Stomach (tissue), 9 donors: ENCODE results near the gene PHB1. TPM values are rescaled to one million over a fixed set of nuclear protein-coding genes. Genes with fewer than 3 reads are reported as not detected.

Experiments used
- DNase-seq, 2 donors: peaks; one replicate each; pipeline versions ENCODE4 v3.0.0 to v3.0.0-alpha.2; 2013 to 2019
- H3K27ac ChIP-seq, 5 donors: fragments of 200-600 bp in 4 of 5; sonication (generic) in 4 of 5; one replicate each; pipeline ENCODE4 v1.5.1; 2013 to 2019; ENCODE audit warnings: mild to moderate bottlenecking in 1 of 5, moderate library complexity in 1 of 5
- H3K27me3 ChIP-seq, 3 donors: fragments of 200-600 bp; sonication (generic); one replicate each; pipeline ENCODE4 v1.5.1; 2017 to 2019; ENCODE audit warnings: mixed run types in 1 of 3
- H3K36me3 ChIP-seq, 4 donors: fragments of 200-600 bp; sonication (generic); 1 replicate in 3 of 4; 2 replicates in 1 of 4; pipeline ENCODE4 v1.5.1; 2016 to 2019
- H3K4me1 ChIP-seq, 4 donors: fragments of 200-600 bp; sonication (generic); one replicate each; pipeline ENCODE4 v1.5.1; 2016 to 2019
- H3K4me3 ChIP-seq, 4 donors: fragments of 200-600 bp; sonication (generic) in 3 of 4; one replicate each; pipeline ENCODE4 v1.5.1; 2016 to 2019; ENCODE audit warnings: mild to moderate bottlenecking in 1 of 4
- H3K9me3 ChIP-seq, 4 donors: fragments of 200-600 bp; sonication (generic); one replicate each; pipeline ENCODE4 v1.5.1; 2016 to 2019
- EP300 ChIP-seq: sonication (generic); formaldehyde crosslinking; IDR thresholded peaks from one replicate; pipeline ENCODE4 v1.6.1; 2017; ENCODE audit warnings: antibody characterized with exemption
- POLR2A ChIP-seq, 4 donors: fragments of 450-650 bp; IDR thresholded peaks; one replicate each; pipeline ENCODE4 v1.6.1; 2016; ENCODE audit warnings: antibody characterized with exemption in 4 of 4, control low read depth in 2 of 4, mild to moderate bottlenecking in 1 of 4, moderate library complexity in 1 of 4
- POLR2AphosphoS5 ChIP-seq, 3 donors: sonication (generic); formaldehyde crosslinking; IDR thresholded peaks; one replicate each; pipeline ENCODE4 v1.6.1; 2016; ENCODE audit warnings: antibody characterized with exemption in 3 of 3
- WGBS, 5 donors: extraction: QIAGEN DNeasy Blood & Tissue Kit in 3 of 5; methylation state at CpG; one replicate each; pipeline versions ENCODE4 v1.1.5 to v1.1.7; 2013 to 2018; 5-methylcytosine and 5-hydroxymethylcytosine counted together
- intact Hi-C: fragments of 100-400 bp; cut with DNase I; formaldehyde crosslinking; loops from one replicate; pipeline ENCODE4 v1.15.1; 2023; ENCODE audit warnings: low total_unique reads
- polyA plus RNA-seq, 3 donors: library from polyadenylated mRNA; stranded (reverse); fragments of 200-250 nt; gene quantifications; one replicate each; pipeline ENCODE4 v1.2.3, GENCODE V29; 2013
- total RNA-seq, 5 donors: library from RNA; depleted of rRNA; stranded (reverse); fragments of >200 nt; gene quantifications; one replicate each; pipeline versions ENCODE4 v1.1.0 to v1.2.3, GENCODE V29; 2014 to 2016
- TF ChIP-seq, protein P1 (sequence below), 7 experiments: fragments of 450-650 bp in 4 of 7; fragments of 200-600 bp in 3 of 7; sonication (generic) in 3 of 7; IDR thresholded peaks; one replicate each; pipeline ENCODE4 v1.5.1; 2016 to 2019; ENCODE audit warnings: antibody characterized with exemption in 7 of 7, control low read depth in 2 of 7, mild to moderate bottlenecking in 1 of 7
- donor health status: healthy with polysubstance abuse.
- donor health status: Bipolar disorder and iron deficiency.
- donor health status: healthy.

Gene PHB1
- total and polyA plus RNA-seq, 8 donors = 44.3 to 152 (median 102) TPM

DNA sequence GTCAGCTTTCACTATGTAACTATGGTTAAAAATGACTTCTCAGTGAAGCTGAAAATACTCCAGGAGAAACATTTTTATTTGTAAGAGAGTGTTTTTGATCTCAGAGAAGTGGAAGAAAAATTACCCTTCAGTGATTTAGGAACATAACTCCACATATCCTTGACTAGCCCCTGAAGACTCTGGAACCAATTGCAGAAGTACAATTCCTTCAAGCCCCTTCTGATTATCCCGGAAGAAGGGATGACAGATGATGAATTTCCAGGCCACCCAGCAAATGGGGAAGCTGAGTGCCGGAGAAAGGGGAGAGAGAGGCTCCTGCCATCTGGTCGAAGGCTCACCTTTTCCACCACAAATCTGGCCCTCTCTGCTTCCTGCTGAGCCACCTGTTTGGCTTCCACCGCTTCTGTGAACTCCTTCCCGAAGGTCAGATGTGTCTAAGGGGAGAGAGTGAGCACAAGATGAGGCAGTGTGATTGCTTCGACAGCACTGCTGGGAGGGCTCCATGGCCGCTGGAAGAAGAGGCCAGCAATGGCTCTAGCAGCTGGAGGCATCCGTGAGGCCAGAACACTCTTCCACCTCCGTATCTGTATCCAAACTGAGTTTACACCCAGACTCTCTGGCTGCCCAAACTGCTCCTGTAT, 8.1 kb downstream of the PHB1 start:
- H3K27me3 ChIP-seq = no peaks in the 10 kb centered on the region
- peaks cover 70 to 96% (median 90%) of the 10 kb centered on the region in 4 donors for H3K36me3 ChIP-seq
- H3K4me1 ChIP-seq = peaks cover 0 to 27% (median 15%) of the 10 kb centered on the region in 4 donors
- DNase-seq = no peak
- H3K9me3 ChIP-seq = no peaks in the 10 kb centered on the region
- H3K27ac ChIP-seq = no peak overlapping the region
- no peak overlapping the region for H3K4me3 ChIP-seq
- intact Hi-C loops = no loop called here
- WGBS, 5 donors = 88 to 97% (median 90%) methylated on average over 9 of the region's 9 CpGs
- TF ChIP-seq EP300 = no peak
- TF ChIP-seq POLR2AphosphoS5 (IDR thresholded peaks at IDR 0.05) = no peak
- TF ChIP-seq POLR2A (IDR thresholded peaks at IDR 0.05) = no peak
- TF ChIP-seq, protein P1, sequence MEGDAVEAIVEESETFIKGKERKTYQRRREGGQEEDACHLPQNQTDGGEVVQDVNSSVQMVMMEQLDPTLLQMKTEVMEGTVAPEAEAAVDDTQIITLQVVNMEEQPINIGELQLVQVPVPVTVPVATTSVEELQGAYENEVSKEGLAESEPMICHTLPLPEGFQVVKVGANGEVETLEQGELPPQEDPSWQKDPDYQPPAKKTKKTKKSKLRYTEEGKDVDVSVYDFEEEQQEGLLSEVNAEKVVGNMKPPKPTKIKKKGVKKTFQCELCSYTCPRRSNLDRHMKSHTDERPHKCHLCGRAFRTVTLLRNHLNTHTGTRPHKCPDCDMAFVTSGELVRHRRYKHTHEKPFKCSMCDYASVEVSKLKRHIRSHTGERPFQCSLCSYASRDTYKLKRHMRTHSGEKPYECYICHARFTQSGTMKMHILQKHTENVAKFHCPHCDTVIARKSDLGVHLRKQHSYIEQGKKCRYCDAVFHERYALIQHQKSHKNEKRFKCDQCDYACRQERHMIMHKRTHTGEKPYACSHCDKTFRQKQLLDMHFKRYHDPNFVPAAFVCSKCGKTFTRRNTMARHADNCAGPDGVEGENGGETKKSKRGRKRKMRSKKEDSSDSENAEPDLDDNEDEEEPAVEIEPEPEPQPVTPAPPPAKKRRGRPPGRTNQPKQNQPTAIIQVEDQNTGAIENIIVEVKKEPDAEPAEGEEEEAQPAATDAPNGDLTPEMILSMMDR (IDR thresholded peaks at IDR 0.05) = no peak

DNA sequence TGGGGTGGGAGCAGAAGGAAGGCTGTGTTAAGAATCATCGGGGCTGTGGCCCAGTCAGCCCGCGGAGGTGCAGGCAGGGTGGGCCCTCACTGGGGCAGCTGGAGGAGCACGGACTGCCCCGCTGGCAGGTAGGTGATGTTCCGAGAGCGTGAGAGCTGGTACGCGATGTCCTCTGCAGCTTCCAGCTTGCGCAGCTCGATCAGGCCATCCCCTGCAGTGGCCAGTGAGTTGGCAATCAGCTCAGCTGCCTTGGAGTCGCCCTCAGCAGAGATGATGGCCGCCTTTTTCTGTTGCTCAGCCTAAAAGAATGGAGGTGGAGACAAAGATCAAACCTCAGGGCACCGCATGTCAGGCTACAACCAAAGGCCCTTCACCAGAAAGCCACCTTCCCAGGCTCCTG, 9.8 kb downstream of the PHB1 start:
- TF ChIP-seq, protein P1 (IDR thresholded peaks at IDR 0.05) = no peak
- TF ChIP-seq POLR2AphosphoS5 (IDR thresholded peaks at IDR 0.05) (no peak), POLR2A (IDR thresholded peaks at IDR 0.05) (no peak), EP300 (no peak)
- WGBS, 5 donors = 93 to 97% (median 96%) methylated on average over 10 to 14 of the region's 14 CpGs
- Histone ChIP-seq H3K27ac (peak overlapping the region in 1 of 5 donors; percentile 67), H3K36me3 (peaks cover 54 to 80% (median 74%) of the 10 kb centered on the region in 4 donors), H3K27me3 (no peaks in the 10 kb centered on the region), H3K4me3 (no peak overlapping the region), H3K4me1 (peaks cover 0 to 27% (median 15%) of the 10 kb centered on the region in 4 donors), H3K9me3 (no peaks in the 10 kb centered on the region)
- no peak for DNase-seq
- intact Hi-C loops = no loop called here

DNA sequence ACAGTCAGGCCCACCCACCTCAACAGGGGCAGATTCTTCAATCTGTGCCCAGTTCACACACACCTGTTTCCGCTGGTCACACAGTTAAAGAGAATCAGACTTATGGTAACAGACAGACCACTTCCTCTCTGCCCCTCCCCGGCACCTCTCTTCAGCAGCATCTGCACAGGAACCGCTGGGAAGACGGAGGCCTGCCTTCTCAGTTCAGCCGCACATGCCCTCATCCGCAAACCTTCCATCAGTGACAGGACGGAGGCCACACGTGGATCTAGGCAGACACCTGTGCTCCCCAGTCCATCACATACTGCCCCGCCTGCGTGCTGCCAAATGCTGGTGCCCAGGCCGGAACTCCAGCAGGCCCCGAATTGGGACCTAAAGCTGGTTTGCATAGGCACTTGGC, 10.3 kb downstream of the PHB1 start:
- Histone ChIP-seq H3K27ac (peak overlapping the region in 3 of 5 donors; percentile 44 to 67 (median 55)), H3K4me1 (peaks cover 0 to 27% (median 15%) of the 10 kb centered on the region in 4 donors), H3K4me3 (no peak overlapping the region), H3K9me3 (no peaks in the 10 kb centered on the region), H3K36me3 (peaks cover 50 to 74% (median 68%) of the 10 kb centered on the region in 4 donors), H3K27me3 (no peaks in the 10 kb centered on the region)
- WGBS, 5 donors = 84 to 88% (median 86%) methylated on average over 11 to 12 of the region's 12 CpGs
- TF ChIP-seq, protein P1 (IDR thresholded peaks at IDR 0.05) = no peak
- TF ChIP-seq POLR2A (IDR thresholded peaks at IDR 0.05) = no peak
- no peak for TF ChIP-seq EP300
- no peak for TF ChIP-seq POLR2AphosphoS5 (IDR thresholded peaks at IDR 0.05)
- DNase-seq = peak in 1 of 2 donors; percentile 40
- intact Hi-C loops = no loop called here

DNA sequence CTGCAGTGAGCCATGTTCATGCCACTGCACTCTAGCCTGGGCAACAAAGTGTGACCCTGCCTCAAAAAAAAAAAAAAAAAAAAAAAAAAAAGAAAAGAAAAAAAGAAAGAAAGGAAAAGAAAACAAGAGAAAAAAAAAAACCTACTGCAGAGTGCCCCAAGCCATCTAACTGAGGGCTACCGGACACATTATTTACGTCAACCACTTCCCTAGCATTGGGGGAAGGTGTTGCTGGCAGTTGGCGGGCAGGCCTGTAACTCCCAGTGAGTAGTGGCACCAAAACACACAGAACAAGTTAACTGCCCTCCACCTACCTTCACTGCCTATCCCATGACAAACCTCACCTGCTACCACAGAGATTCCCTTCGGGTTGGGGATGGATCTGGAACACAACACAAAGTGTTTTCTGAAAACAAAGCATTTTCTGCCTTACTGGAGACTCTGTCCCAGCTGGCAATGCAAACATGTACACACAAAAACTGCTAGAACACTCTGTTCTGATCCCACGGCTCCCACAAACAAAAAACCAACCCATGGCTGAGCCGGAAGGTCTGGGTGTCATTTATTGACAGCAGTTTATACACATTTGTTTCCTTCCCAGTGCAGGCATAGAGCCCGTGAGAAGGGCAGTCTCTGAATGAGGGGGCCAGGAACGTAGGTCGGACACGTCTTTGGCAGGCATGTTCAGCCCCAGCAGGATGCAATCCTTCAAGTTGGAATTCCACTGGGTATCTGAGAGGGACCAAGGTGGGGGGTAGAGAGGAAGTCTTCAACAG, 11.0 kb downstream of the PHB1 start:
- no peak for TF ChIP-seq POLR2AphosphoS5 (IDR thresholded peaks at IDR 0.05)
- TF ChIP-seq, protein P1 (IDR thresholded peaks at IDR 0.05) = no peak
- TF ChIP-seq POLR2A (IDR thresholded peaks at IDR 0.05) = no peak
- TF ChIP-seq EP300 = no peak
- WGBS, 5 donors = 63 to 84% (median 68%) methylated on average over 10 of the region's 10 CpGs
- DNase-seq = no peak
- Histone ChIP-seq H3K4me3 (no peak overlapping the region), H3K9me3 (no peaks in the 10 kb centered on the region), H3K36me3 (peaks cover 44 to 68% (median 62%) of the 10 kb centered on the region in 4 donors), H3K4me1 (peaks cover 0 to 21% (median 10%) of the 10 kb centered on the region in 4 donors), H3K27ac (peak overlapping the region in 3 of 5 donors; percentile 44 to 67 (median 55)), H3K27me3 (no peaks in the 10 kb centered on the region)
- intact Hi-C loops = no loop called here
